Endodermal cell (in vitro differentiated cells): Measurements from ENCODE around the gene USP31. TPM values are rescaled to one million over a fixed set of nuclear protein-coding genes. Genes with fewer than 3 reads are reported as not detected.

ENCODE experiments used
- DNase-seq: peaks from one replicate; pipeline ENCODE4 v3.0.0-alpha.2; 2017
- H3K27ac ChIP-seq: 2 replicates; pipeline ENCODE4 v1.5.1; 2013; ENCODE audit warnings: mild to moderate bottlenecking, low read depth, low read length, moderate library complexity
- H3K27me3 ChIP-seq: 2 replicates; pipeline ENCODE4 v1.6.1; 2013; ENCODE audit warnings: mild to moderate bottlenecking, low read length, moderate library complexity; ENCODE audit not compliant: insufficient read depth, control insufficient read depth, poor library complexity, severe bottlenecking
- H3K36me3 ChIP-seq: 2 replicates; pipeline ENCODE4 v1.7.0; 2013; ENCODE audit warnings: mild to moderate bottlenecking, low read length, moderate library complexity; ENCODE audit not compliant: control insufficient read depth, insufficient read depth
- H3K4me1 ChIP-seq: one replicate; pipeline ENCODE4 v1.7.0; 2013; ENCODE audit warnings: low read length; ENCODE audit not compliant: control insufficient read depth, insufficient read depth
- H3K4me3 ChIP-seq: 2 replicates; pipeline ENCODE4 v1.5.1; 2013; ENCODE audit warnings: mild to moderate bottlenecking, low read length, moderate library complexity
- H3K9ac ChIP-seq: 2 replicates; pipeline ENCODE4 v1.6.1; 2013; ENCODE audit warnings: mild to moderate bottlenecking, low read length, moderate library complexity; ENCODE audit not compliant: poor library complexity, severe bottlenecking; ENCODE audit errors: extremely low read depth
- H3K9me3 ChIP-seq: 2 replicates; pipeline ENCODE4 v1.6.1; 2013; ENCODE audit warnings: mild to moderate bottlenecking, low read length, moderate library complexity; ENCODE audit not compliant: control insufficient read depth
- H3K27ac Mint-ChIP-seq: 2 replicates; pipeline ENCODE4 v1.8.0; 2020; ENCODE audit warnings: mixed read lengths
- H3K27me3 Mint-ChIP-seq: 2 replicates; pipeline ENCODE4 v1.8.0; 2021; ENCODE audit warnings: mild to moderate bottlenecking, mixed read lengths; ENCODE audit not compliant: insufficient read depth
- H3K36me3 Mint-ChIP-seq: 2 replicates; pipeline ENCODE4 v1.8.0; 2020; ENCODE audit warnings: low read depth, mixed read lengths
- H3K4me1 Mint-ChIP-seq: 2 replicates; pipeline ENCODE4 v1.8.0; 2020; ENCODE audit warnings: mixed read lengths
- H3K4me3 Mint-ChIP-seq: 2 replicates; pipeline ENCODE4 v1.8.0; 2020; ENCODE audit warnings: mild to moderate bottlenecking, moderate library complexity, mixed read lengths
- H3K9me3 Mint-ChIP-seq: 2 replicates; pipeline ENCODE4 v1.8.0; 2020; ENCODE audit warnings: mild to moderate bottlenecking, mixed read lengths
- CTCF ChIP-seq: fragments of 200-600 bp; sonication (generic); conservative IDR thresholded peaks from 2 replicates; pipeline ENCODE4 v1.5.0; 2021; ENCODE audit warnings: antibody characterized with exemption, mild to moderate bottlenecking
- WGBS, 2 experiments: methylation state at CpG; one replicate each; pipeline versions ENCODE4 v1.1.5 to v1.1.7; 2013; ENCODE audit warnings: missing lambda C conversion rate in 2 of 2, mixed read lengths in 1 of 2; ENCODE audit not compliant: insufficient coverage in 1 of 2, insufficient read length in 1 of 2; 5-methylcytosine and 5-hydroxymethylcytosine counted together
- total RNA-seq, 2 donors: library from RNA; stranded (reverse); fragmentation: NEBNext Ultra II Directional in 1 of 2; extraction: Animal tissue kit (Norgen Biotek cat#: 25700) in 1 of 2; gene quantifications; 2 replicates in 1 of 2; 3 replicates in 1 of 2; pipeline ENCODE4 v1.2.1, GENCODE V29; 2021

USP31 gene
- total RNA-seq, 2 donors from 2014 or later, result 19.9 to 22.1 TPM

- no peaks in the 10 kb centered on the region for H3K36me3 ChIP-seq
- no peaks in the 10 kb centered on the region for H3K4me1 ChIP-seq
- no peak for DNase-seq
- Mint-ChIP-seq H3K4me3 (no peak overlapping the region), H3K27me3 (peaks cover 5% of the 10 kb centered on the region), H3K9me3 (peaks cover 17% of the 10 kb centered on the region), H3K4me1 (no peaks in the 10 kb centered on the region), H3K36me3 (no peaks in the 10 kb centered on the region), H3K27ac (no peak overlapping the region)
- H3K27me3 ChIP-seq, result no peaks in the 10 kb centered on the region
- H3K9ac ChIP-seq, result no peak overlapping the region
- 89 to 96% methylated on average over 3 to 6 of the region's 6 CpGs for WGBS, 2 experiments
- TF ChIP-seq CTCF, result no peak
- H3K9me3 ChIP-seq, result no peaks in the 10 kb centered on the region
- no peak overlapping the region for H3K27ac ChIP-seq
- H3K4me3 ChIP-seq, result no peak overlapping the region
These were observed 8.9 kb upstream of the USP31 start for GRCh38 chr16:23158114-23158513.

- no peak for DNase-seq
- no peaks in the 10 kb centered on the region for H3K36me3 ChIP-seq
- H3K9ac ChIP-seq, result no peak overlapping the region
- peaks cover 3% of the 10 kb centered on the region for H3K27me3 ChIP-seq
- Mint-ChIP-seq H3K27me3 (peaks cover 11% of the 10 kb centered on the region), H3K4me3 (no peak overlapping the region), H3K36me3 (no peaks in the 10 kb centered on the region), H3K4me1 (no peaks in the 10 kb centered on the region), H3K27ac (no peak overlapping the region), H3K9me3 (peaks cover 17% of the 10 kb centered on the region)
- no peaks in the 10 kb centered on the region for H3K9me3 ChIP-seq
- TF ChIP-seq CTCF, result no peak
- no peaks in the 10 kb centered on the region for H3K4me1 ChIP-seq
- H3K27ac ChIP-seq, result no peak overlapping the region
- no peak overlapping the region for H3K4me3 ChIP-seq
- 80% methylated on average over 1 of the region's 1 CpG; no CpG with 5 or more reads in 1 of the 2 experiments for WGBS, 2 experiments
These were observed 7.8 kb upstream of the USP31 start for GRCh38 chr16:23156946-23157460.

GRCh38 chr16:23156110-23156509 is 6.9 kb upstream of the USP31 start:
- Histone ChIP-seq H3K4me3 (no peak overlapping the region), H3K27me3 (peaks cover 5% of the 10 kb centered on the region), H3K4me1 (no peaks in the 10 kb centered on the region), H3K27ac (no peak overlapping the region), H3K9ac (no peak overlapping the region), H3K9me3 (no peaks in the 10 kb centered on the region), H3K36me3 (no peaks in the 10 kb centered on the region)
- Mint-ChIP-seq H3K27ac (no peak overlapping the region), H3K4me1 (no peaks in the 10 kb centered on the region), H3K4me3 (no peak overlapping the region), H3K36me3 (no peaks in the 10 kb centered on the region), H3K9me3 (peaks cover 17% of the 10 kb centered on the region), H3K27me3 (peaks cover 15% of the 10 kb centered on the region)
- WGBS, 2 experiments, result 82 to 91% methylated on average over 3 of the region's 3 CpGs
- TF ChIP-seq CTCF, result no peak
- no peak for DNase-seq
